AG04449 (cell line): ENCODE data around the gene CLIC1.

Experiments used
- CTCF ChIA-PET: fragments of 350-600 bp; formaldehyde crosslinking; extraction: SDS; loops from one replicate; lab custom pipeline; 2021; ENCODE audit warnings: antibody characterized with exemption; lab: Yijun Ruan, JAX
- POLR2A ChIA-PET: fragments of 400-600, 350-600 bp; formaldehyde crosslinking; extraction: SDS; loops from one replicate; lab custom pipeline; 2020; ENCODE audit warnings: antibody characterized with exemption, inconsistent platforms; lab: Yijun Ruan, JAX
- DNase-seq: peaks from one replicate; pipeline ENCODE4 v3.0.0-alpha.2; 2010; ENCODE audit warnings: low read depth, low spot score
- H3K4me3 ChIP-seq: 2 replicates; pipeline ENCODE4 v1.5.1; 2011; ENCODE audit warnings: low read depth, mild to moderate bottlenecking, control low read depth, low read length
- CTCF ChIP-seq: IDR thresholded peaks from one replicate; pipeline ENCODE4 v1.5.1; 2011; ENCODE audit warnings: mild to moderate bottlenecking, moderate library complexity, low read length, control low read depth, inconsistent platforms; ENCODE audit not compliant: insufficient read depth; ENCODE audit errors: missing control alignments

The CLIC1 gene

GRCh38 chr6:31718265-31718664 lies 18.1 kb downstream of the CLIC1 start:
- POLR2A ChIA-PET = no interaction called here
- CTCF ChIA-PET = no interaction called here
- DNase-seq = no peak
- TF ChIP-seq CTCF = no peak
- no peak overlapping the region for H3K4me3 ChIP-seq

- ChIA-PET CTCF (no interaction called here), POLR2A (no interaction called here)
- H3K4me3 ChIP-seq = no peak overlapping the region
- no peak for DNase-seq
- no peak for TF ChIP-seq CTCF
Observed at GRCh38 chr6:31717499-31718222, 18.7 kb downstream of the CLIC1 start.

GRCh38 chr6:31715022-31715958 lies 21.0 kb downstream of the CLIC1 start, which contains the start of gene LY6G6D:
Gene LY6G6D, plus strand, starts transcription at chr6:31715348. Its CDS starts 8 bp downstream, at chr6:31715356.
- no peak for TF ChIP-seq CTCF
- H3K4me3 ChIP-seq = no peak within 1 kb of the TSS
- DNase-seq = no peak
- ChIA-PET CTCF (interaction anchor here (3.0 kb wide), 1 partner anchor 14 kb away, joined by 12 read pairs; the partner anchor contains the start of gene DDAH2), POLR2A (interaction anchor here (0.6 kb wide), 1 partner anchor 92 kb away, joined by 6 read pairs; no protein-coding TSS in a partner anchor)

GRCh38 chr6:31713991-31714684 lies 22.2 kb downstream of the CLIC1 start:
- TF ChIP-seq CTCF = no peak
- no peak overlapping the region for H3K4me3 ChIP-seq
- DNase-seq = no peak
- ChIA-PET CTCF (interaction anchor here (0.6 to 3.0 kb wide), 3 partner anchors 14 to 116 kb away, joined by 3 to 12 read pairs (median 4); partner anchors contain the start of gene DDAH2), POLR2A (interaction anchor here (0.6 to 0.8 kb wide), 2 partner anchors 19 to 113 kb away, joined by 4 read pairs; partner anchors contain the start of gene HSPA1B)

- DNase-seq = no peak
- TF ChIP-seq CTCF = no peak
- no peak overlapping the region for H3K4me3 ChIP-seq
- ChIA-PET CTCF (interaction anchor here (1.8 to 3.0 kb wide), 2 partner anchors 16 to 117 kb away, joined by 4 to 12 read pairs; partner anchors contain the start of gene DDAH2), POLR2A (interaction anchor here (0.8 kb wide), 1 partner anchor 114 kb away, joined by 4 read pairs; the partner anchor contains the start of gene HSPA1B)
Observed at GRCh38 chr6:31713465-31713864, 22.9 kb downstream of the CLIC1 start.
